Sigmoid colon (tissue), 7 donors: ENCODE data around the gene PAOX. TPM values are rescaled to one million over a fixed set of nuclear protein-coding genes. Genes with fewer than 3 reads are reported as not detected.

Experiments
- DNase-seq: peaks from one replicate; pipeline ENCODE4 v3.0.0-alpha.2; 2019
- H3K27ac ChIP-seq, 4 donors: fragments of 200-600 bp; sonication (generic); one replicate each; pipeline ENCODE4 v1.5.1; 2016 to 2019; ENCODE audit warnings: mild to moderate bottlenecking in 1 of 4
- H3K27me3 ChIP-seq, 3 donors: fragments of 200-600 bp; sonication (generic); one replicate each; pipeline ENCODE4 v1.5.1; 2019; ENCODE audit warnings: mild to moderate bottlenecking in 1 of 3
- H3K36me3 ChIP-seq, 4 donors: fragments of 200-600 bp; sonication (generic); one replicate each; pipeline ENCODE4 v1.5.1; 2016 to 2019
- H3K4me1 ChIP-seq, 4 donors: fragments of 200-600 bp; sonication (generic); one replicate each; pipeline ENCODE4 v1.5.1; 2017 to 2019
- H3K4me3 ChIP-seq, 4 donors: fragments of 200-600 bp; sonication (generic); one replicate each; pipeline ENCODE4 v1.5.1; 2017 to 2019; ENCODE audit warnings: mild to moderate bottlenecking in 2 of 4, moderate library complexity in 1 of 4
- H3K9me3 ChIP-seq, 4 donors: fragments of 200-600 bp in 3 of 4; sonication (generic) in 3 of 4; one replicate each; pipeline versions ENCODE4 v1.5.1 to v1.6.1; 2013 to 2019
- CTCF ChIP-seq, 4 experiments: fragments of 450-650 bp in 3 of 4; fragments of 200-600 bp in 1 of 4; IDR thresholded peaks; one replicate each; pipeline ENCODE4 v1.5.1; 2016 to 2019; ENCODE audit warnings: antibody characterized with exemption in 4 of 4, mild to moderate bottlenecking in 3 of 4, moderate library complexity in 2 of 4
- EP300 ChIP-seq, 4 donors: sonication (generic); formaldehyde crosslinking; IDR thresholded peaks; one replicate each; pipeline ENCODE4 v1.6.1; 2017; ENCODE audit warnings: antibody characterized with exemption in 4 of 4
- POLR2A ChIP-seq, 2 donors: fragments of 450-650 bp; IDR thresholded peaks; one replicate each; pipeline ENCODE4 v1.6.1; 2016; ENCODE audit warnings: antibody characterized with exemption in 2 of 2, mild to moderate bottlenecking in 2 of 2, moderate library complexity in 2 of 2
- POLR2AphosphoS5 ChIP-seq, 4 donors: sonication (generic); formaldehyde crosslinking; IDR thresholded peaks; one replicate each; pipeline ENCODE4 v1.6.1; 2017; ENCODE audit warnings: antibody characterized with exemption in 4 of 4
- WGBS, 2 donors: extraction: QIAGEN DNeasy Blood & Tissue Kit; methylation state at CpG; one replicate each; pipeline ENCODE4 v1.1.7; 2013; 5-methylcytosine and 5-hydroxymethylcytosine counted together
- intact Hi-C: fragments of 100-400 bp; cut with DNase I; formaldehyde crosslinking; loops from one replicate; pipeline ENCODE4 v1.15.1; 2023
- polyA plus RNA-seq, 3 donors: library from polyadenylated mRNA; stranded (reverse); fragments of 200-250 nt; gene quantifications; one replicate each; pipeline ENCODE4 v1.2.3, GENCODE V29; 2013
- total RNA-seq, 4 donors: library from RNA; depleted of rRNA; stranded (reverse); fragments of >200 nt; gene quantifications; one replicate each; pipeline ENCODE4 v1.1.0, GENCODE V29; 2016
- donor health status: healthy with polysubstance abuse.
- donor health status: Bipolar disorder and iron deficiency.
- donor health status: healthy.

PAOX gene
- total and polyA plus RNA-seq, 7 donors = 5.4 to 11.8 (median 8.7) TPM

DNA sequence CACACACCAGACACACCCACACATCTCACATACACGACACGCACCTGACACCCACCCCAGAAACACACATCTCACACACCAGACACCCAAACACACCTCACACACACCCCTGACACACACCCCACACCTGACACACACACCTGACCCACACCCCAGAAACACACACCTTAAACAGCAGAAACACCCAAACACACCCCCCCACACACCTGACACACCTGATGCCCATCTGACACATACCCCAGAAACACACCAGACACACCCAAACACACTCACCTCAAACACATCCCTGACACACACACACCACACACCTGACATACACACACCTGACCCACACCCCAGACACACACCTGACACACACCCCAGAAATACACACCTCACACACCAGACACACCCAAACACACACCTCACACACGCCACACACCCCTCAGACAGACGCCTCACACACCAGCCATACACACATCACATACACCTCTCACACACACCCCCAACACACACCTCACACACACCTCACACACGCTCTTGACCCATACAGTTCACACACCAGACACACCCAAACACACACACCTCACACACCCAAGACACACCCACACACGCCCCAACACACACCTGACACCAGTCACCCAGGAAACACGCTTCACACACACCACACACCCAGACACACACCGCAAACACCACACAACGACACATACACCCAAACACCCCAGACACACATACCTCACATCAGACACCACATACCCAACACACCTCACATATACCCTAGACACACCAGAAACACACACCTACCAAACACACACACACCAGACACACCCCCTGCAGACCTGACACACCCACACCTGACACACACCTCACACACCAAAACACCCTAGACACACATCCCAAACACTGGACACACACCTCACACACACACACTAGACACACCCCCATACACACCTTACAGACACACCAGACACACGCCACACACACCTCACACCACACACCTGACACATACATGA, 40.7 kb upstream of the PAOX start:
- 50 to 87% methylated on average over 10 of the region's 10 CpGs for WGBS, 2 donors
- DNase-seq = no peak
- no peaks in the 10 kb centered on the region for H3K9me3 ChIP-seq
- no peaks in the 10 kb centered on the region for H3K36me3 ChIP-seq
- H3K27ac ChIP-seq = no peak overlapping the region
- peaks cover 0 to 25% (median 23%) of the 10 kb centered on the region in 4 donors for H3K4me1 ChIP-seq
- TF ChIP-seq POLR2A (IDR thresholded peaks at IDR 0.05) = no peak
- TF ChIP-seq EP300 (IDR thresholded peaks at IDR 0.05) = no peak
- TF ChIP-seq CTCF (IDR thresholded peaks at IDR 0.05) = no peak
- no peak for TF ChIP-seq POLR2AphosphoS5 (IDR thresholded peaks at IDR 0.05)
- H3K4me3 ChIP-seq = no peak overlapping the region
- intact Hi-C loops = no loop called here
- peaks cover 24 to 91% (median 48%) of the 10 kb centered on the region in 3 donors for H3K27me3 ChIP-seq

GRCh38 chr10:133339708-133340380, 39.2 kb upstream of the PAOX start:
- Histone ChIP-seq H3K4me1 (peaks cover 0 to 21% (median 21%) of the 10 kb centered on the region in 4 donors), H3K4me3 (no peak overlapping the region), H3K9me3 (no peaks in the 10 kb centered on the region), H3K27ac (no peak overlapping the region), H3K36me3 (no peaks in the 10 kb centered on the region), H3K27me3 (peaks cover 20 to 95% (median 44%) of the 10 kb centered on the region in 3 donors)
- DNase-seq = no peak
- 90% methylated on average over 13 of the region's 13 CpGs for WGBS, 2 donors
- TF ChIP-seq CTCF (IDR thresholded peaks at IDR 0.05) (no peak), POLR2AphosphoS5 (IDR thresholded peaks at IDR 0.05) (no peak), POLR2A (IDR thresholded peaks at IDR 0.05) (no peak), EP300 (IDR thresholded peaks at IDR 0.05) (no peak)
- intact Hi-C loops = no loop called here

- H3K27me3 ChIP-seq = peaks cover 0 to 85% (median 25%) of the 10 kb centered on the region in 3 donors
- no peak overlapping the region for H3K4me3 ChIP-seq
- H3K27ac ChIP-seq = no peak overlapping the region
- 90 to 92% methylated on average over 4 of the region's 4 CpGs for WGBS, 2 donors
- intact Hi-C loops = no loop called here
- H3K4me1 ChIP-seq = peaks cover 0 to under 1% (median 0%) of the 10 kb centered on the region in 4 donors
- DNase-seq = no peak
- H3K36me3 ChIP-seq = no peaks in the 10 kb centered on the region
- H3K9me3 ChIP-seq = no peaks in the 10 kb centered on the region
- TF ChIP-seq POLR2A (IDR thresholded peaks at IDR 0.05) = no peak
- no peak for TF ChIP-seq POLR2AphosphoS5 (IDR thresholded peaks at IDR 0.05)
- no peak for TF ChIP-seq EP300 (IDR thresholded peaks at IDR 0.05)
- TF ChIP-seq CTCF (IDR thresholded peaks at IDR 0.05) = no peak
Observed at GRCh38 chr10:133341983-133342382, 37.1 kb upstream of the PAOX start.

- 76% methylated on average over 8 of the region's 8 CpGs for WGBS, 2 donors
- Histone ChIP-seq H3K9me3 (no peaks in the 10 kb centered on the region), H3K27me3 (peaks cover 4 to 85% (median 25%) of the 10 kb centered on the region in 3 donors), H3K4me3 (no peak overlapping the region), H3K27ac (no peak overlapping the region), H3K4me1 (no peaks in the 10 kb centered on the region), H3K36me3 (no peaks in the 10 kb centered on the region)
- TF ChIP-seq CTCF (IDR thresholded peaks at IDR 0.05) = no peak
- no peak for TF ChIP-seq POLR2AphosphoS5 (IDR thresholded peaks at IDR 0.05)
- no peak for TF ChIP-seq POLR2A (IDR thresholded peaks at IDR 0.05)
- TF ChIP-seq EP300 (IDR thresholded peaks at IDR 0.05) = no peak
- intact Hi-C loops = no loop called here
- DNase-seq = no peak
Observed at GRCh38 chr10:133342942-133343341, 36.1 kb upstream of the PAOX start.
